ENCODE data around the gene CACNA1F. TPM values are rescaled to one million over a fixed set of nuclear protein-coding genes. Genes with fewer than 3 reads are reported as not detected.

The CACNA1F gene
- total and polyA plus RNA-seq, 2 experiments from 2014 or later, result not detected

DNA sequence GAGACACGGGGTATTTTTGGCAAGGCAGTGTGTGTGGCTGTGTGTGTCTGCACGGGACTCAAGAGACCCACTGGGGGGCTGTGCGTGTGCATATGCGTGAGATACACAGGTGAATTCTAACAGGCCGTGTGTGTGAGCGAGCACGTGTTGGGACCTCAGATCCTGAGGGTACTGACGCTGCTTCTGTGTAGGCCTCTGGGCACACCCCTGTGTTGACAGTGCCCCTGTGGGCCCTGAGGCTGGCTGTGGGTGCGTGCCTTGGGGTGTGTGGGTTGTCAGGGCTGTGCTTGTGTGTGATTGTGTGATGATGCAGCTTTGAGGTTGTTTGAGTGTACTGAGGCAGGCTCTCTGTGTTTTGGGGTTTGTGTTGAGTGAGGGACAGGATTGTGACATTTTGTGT is 17.4 kb upstream of the CACNA1F start:
- H3K4me3 ChIP-seq, result no peak overlapping the region
- no peaks in the 10 kb centered on the region for H3K79me2 ChIP-seq (ENCODE audit: insufficient read depth)
- H3K9ac ChIP-seq, result no peak overlapping the region
- H3K36me3 ChIP-seq (ENCODE audit: low read depth), result no peaks in the 10 kb centered on the region
- TF ChIP-seq EZH2phosphoT487 (IDR thresholded peaks at IDR 0.05; ENCODE audit: insufficient read depth, low read depth) (no peak), EZH2 (IDR thresholded peaks at IDR 0.05; ENCODE audit: insufficient read depth, poor library complexity, severe bottlenecking) (no peak)
- 84 to 87% methylated on average over 6 to 9 of the region's 9 CpGs for WGBS, 2 experiments (ENCODE audit: low coverage in 1 of 2, low lambda C conversion rate in 2 of 2, missing lambda C conversion rate in 2 of 2)
- in situ Hi-C loops (cut with MboI), result no loop called here
- H3K27me3 ChIP-seq (replicated peaks; ENCODE audit: insufficient read depth), result no peaks in the 10 kb centered on the region
- no peak for DNase-seq
- H3F3A ChIP-seq (ENCODE audit: insufficient read depth), result no peaks in the 10 kb centered on the region
- H3K9me3 ChIP-seq (ENCODE audit: low read depth), result no peaks in the 10 kb centered on the region
- no peak overlapping the region for H3K4me2 ChIP-seq (ENCODE audit: unreplicated experiment)
- H3K27ac ChIP-seq, result no peak overlapping the region
- H3K4me1 ChIP-seq (ENCODE audit: insufficient read depth), result no peaks in the 10 kb centered on the region
- H3K9me2 ChIP-seq (ENCODE audit: insufficient read depth), result no peaks in the 10 kb centered on the region
- no peak overlapping the region for H2AFZ ChIP-seq
- H4K20me1 ChIP-seq (ENCODE audit: insufficient read depth), result no peaks in the 10 kb centered on the region

DNA sequence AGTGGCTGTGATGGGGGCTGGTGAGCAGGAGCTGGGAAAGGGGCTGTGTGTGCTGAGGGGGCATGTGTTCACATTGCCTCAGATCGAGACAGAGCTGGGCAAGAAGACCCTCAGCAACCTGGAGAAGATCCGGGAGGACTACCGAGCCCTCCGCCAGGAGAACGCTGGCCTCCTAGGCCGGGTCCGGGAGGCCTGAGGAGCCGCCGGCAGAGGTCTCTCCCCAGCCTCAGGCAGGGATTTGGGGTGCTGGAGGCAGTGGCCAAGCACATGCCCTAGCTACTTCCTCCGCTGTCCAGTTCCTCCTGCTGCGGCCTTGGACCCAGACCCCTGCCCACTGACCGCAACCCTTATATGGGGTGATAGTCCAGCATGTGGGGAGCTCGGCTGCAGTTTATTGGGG is 16.9 kb upstream of the CACNA1F start:
- 91 to 100% methylated on average over 4 to 13 of the region's 13 CpGs for WGBS, 2 experiments (ENCODE audit: low coverage in 1 of 2, low lambda C conversion rate in 2 of 2, missing lambda C conversion rate in 2 of 2)

DNA sequence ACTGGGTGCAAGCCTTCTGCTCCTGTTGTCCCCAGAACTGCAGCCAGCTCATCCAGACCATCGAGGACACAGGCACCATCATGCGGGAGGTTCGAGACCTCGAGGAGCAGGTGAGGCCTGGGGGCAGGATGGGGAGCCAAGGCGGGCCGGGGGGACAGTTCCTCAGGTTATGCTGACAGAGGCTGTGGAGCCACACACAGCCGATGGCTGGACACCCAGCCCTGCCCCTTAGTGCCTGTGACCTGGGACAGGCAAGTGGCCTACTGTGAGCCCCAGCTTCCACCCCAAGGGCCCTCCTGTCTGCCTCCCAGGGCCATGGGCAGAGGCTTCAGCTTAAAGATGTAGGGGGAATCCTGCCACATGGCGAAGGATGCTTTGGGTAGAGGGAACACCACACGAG is 16.5 kb upstream of the CACNA1F start:
- no peak for TF ChIP-seq EZH2 (IDR thresholded peaks at IDR 0.05; ENCODE audit: insufficient read depth, poor library complexity, severe bottlenecking)
- no peak overlapping the region for H3K9ac ChIP-seq
- H3K27ac ChIP-seq, result no peak overlapping the region
- DNase-seq, result no peak
- no peak overlapping the region for H3K4me3 ChIP-seq
- H3F3A ChIP-seq (ENCODE audit: insufficient read depth), result no peaks in the 10 kb centered on the region
- 50 to 72% methylated on average over 2 to 3 of the region's 9 CpGs for WGBS, 2 experiments (ENCODE audit: low coverage in 1 of 2, low lambda C conversion rate in 2 of 2, missing lambda C conversion rate in 2 of 2)
- no peaks in the 10 kb centered on the region for H3K9me3 ChIP-seq (ENCODE audit: low read depth)
- H4K20me1 ChIP-seq (ENCODE audit: insufficient read depth), result no peaks in the 10 kb centered on the region
- no peak overlapping the region for H3K4me2 ChIP-seq (ENCODE audit: unreplicated experiment)
- no peaks in the 10 kb centered on the region for H3K36me3 ChIP-seq (ENCODE audit: low read depth)
- H2AFZ ChIP-seq, result no peak overlapping the region
- no peaks in the 10 kb centered on the region for H3K9me2 ChIP-seq (ENCODE audit: insufficient read depth)
- no peaks in the 10 kb centered on the region for H3K4me1 ChIP-seq (ENCODE audit: insufficient read depth)
- H3K79me2 ChIP-seq (ENCODE audit: insufficient read depth), result no peaks in the 10 kb centered on the region
- in situ Hi-C loops (cut with MboI), result no loop called here
- no peaks in the 10 kb centered on the region for H3K27me3 ChIP-seq (replicated peaks; ENCODE audit: insufficient read depth)

More for the DNA sequence above, 16.9 kb upstream of the CACNA1F start:
- H4K20me1 ChIP-seq (ENCODE audit: insufficient read depth), result no peaks in the 10 kb centered on the region
- no peak overlapping the region for H3K4me2 ChIP-seq (ENCODE audit: unreplicated experiment)
- no peaks in the 10 kb centered on the region for H3K36me3 ChIP-seq (ENCODE audit: low read depth)
- no peaks in the 10 kb centered on the region for H3K27me3 ChIP-seq (replicated peaks; ENCODE audit: insufficient read depth)
- H3K9me3 ChIP-seq (ENCODE audit: low read depth), result no peaks in the 10 kb centered on the region
- H3K4me1 ChIP-seq (ENCODE audit: insufficient read depth), result no peaks in the 10 kb centered on the region
- no peaks in the 10 kb centered on the region for H3K79me2 ChIP-seq (ENCODE audit: insufficient read depth)
- no peak overlapping the region for H2AFZ ChIP-seq
- DNase-seq, result no peak
- H3K9ac ChIP-seq, result no peak overlapping the region
- no peaks in the 10 kb centered on the region for H3F3A ChIP-seq (ENCODE audit: insufficient read depth)
- H3K9me2 ChIP-seq (ENCODE audit: insufficient read depth), result no peaks in the 10 kb centered on the region
- TF ChIP-seq EZH2 (IDR thresholded peaks at IDR 0.05; ENCODE audit: insufficient read depth, poor library complexity, severe bottlenecking) (no peak), EZH2phosphoT487 (IDR thresholded peaks at IDR 0.05; ENCODE audit: insufficient read depth, low read depth) (no peak)
- H3K4me3 ChIP-seq, result no peak overlapping the region
- no peak overlapping the region for H3K27ac ChIP-seq
- in situ Hi-C loops (cut with MboI), result no loop called here

DNA sequence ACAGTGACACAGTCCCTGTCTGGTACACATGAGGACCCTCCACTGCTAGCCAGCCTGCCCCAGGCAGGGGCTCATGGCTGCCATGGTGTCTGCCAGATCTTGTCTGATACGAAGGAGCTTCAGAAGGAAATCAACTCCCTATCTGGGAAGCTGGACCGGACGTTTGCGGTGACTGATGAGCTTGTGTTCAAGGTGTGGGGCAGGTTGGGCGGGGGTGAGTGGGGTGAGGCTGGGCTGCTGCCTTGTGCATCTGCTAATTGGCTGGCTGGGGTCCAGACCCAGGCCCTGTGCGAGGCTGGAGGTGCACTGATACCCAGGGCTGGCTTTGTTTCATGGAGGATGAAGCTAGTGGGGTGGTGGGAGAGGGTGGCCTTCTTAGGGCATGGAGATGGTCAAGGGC is 15.9 kb upstream of the CACNA1F start:
- no peaks in the 10 kb centered on the region for H3K79me2 ChIP-seq (ENCODE audit: insufficient read depth)
- H3K27me3 ChIP-seq (replicated peaks; ENCODE audit: insufficient read depth), result no peaks in the 10 kb centered on the region
- TF ChIP-seq EZH2 (IDR thresholded peaks at IDR 0.05; ENCODE audit: insufficient read depth, poor library complexity, severe bottlenecking) (no peak), EZH2phosphoT487 (IDR thresholded peaks at IDR 0.05; ENCODE audit: insufficient read depth, low read depth) (no peak)
- 95 to 100% methylated on average over 4 to 5 of the region's 6 CpGs for WGBS, 2 experiments (ENCODE audit: low coverage in 1 of 2, low lambda C conversion rate in 2 of 2, missing lambda C conversion rate in 2 of 2)
- no peak overlapping the region for H3K27ac ChIP-seq
- no peaks in the 10 kb centered on the region for H3K9me3 ChIP-seq (ENCODE audit: low read depth)
- DNase-seq, result no peak
- no peak overlapping the region for H3K4me2 ChIP-seq (ENCODE audit: unreplicated experiment)
- no peak overlapping the region for H3K9ac ChIP-seq
- H3K9me2 ChIP-seq (ENCODE audit: insufficient read depth), result no peaks in the 10 kb centered on the region
- H2AFZ ChIP-seq, result no peak overlapping the region
- no peaks in the 10 kb centered on the region for H3F3A ChIP-seq (ENCODE audit: insufficient read depth)
- H3K4me3 ChIP-seq, result no peak overlapping the region
- in situ Hi-C loops (cut with MboI), result no loop called here
- H3K4me1 ChIP-seq (ENCODE audit: insufficient read depth), result no peaks in the 10 kb centered on the region
- no peaks in the 10 kb centered on the region for H3K36me3 ChIP-seq (ENCODE audit: low read depth)
- H4K20me1 ChIP-seq (ENCODE audit: insufficient read depth), result no peaks in the 10 kb centered on the region

All from GM23248 (cell line).